ENCODE measurements around the gene WWOX. TPM values are rescaled to one million over a fixed set of nuclear protein-coding genes. Genes with fewer than 3 reads are reported as not detected.

Gene WWOX
- total and polyA plus RNA-seq, 2 donors (not counting 3 experiments of a cell fraction or from before 2014, with no cell fraction given), result 6.2 to 12.5 TPM

- Histone ChIP-seq H3K79me2 (ENCODE audit: control insufficient read depth, insufficient read depth, low read length) (no peaks in the 10 kb centered on the region), H3K9me1 (replicated peaks; ENCODE audit: control insufficient read depth, extremely low read depth, insufficient read depth, low read length) (no peaks in the 10 kb centered on the region), H3K9ac (replicated peaks; ENCODE audit: extremely low read depth, insufficient read depth, low read length) (no peak overlapping the region), H2AFZ (ENCODE audit: low read depth, low read length) (no peak overlapping the region), H3K27ac (ENCODE audit: insufficient read depth, low read depth, low read length) (no peak overlapping the region), H3K27me3 (ENCODE audit: control insufficient read depth in 2 of 2, insufficient read depth in 2 of 2, low read length in 2 of 2) (no peaks in the 10 kb centered on the region), H3K36me3 (ENCODE audit: control insufficient read depth in 2 of 2, extremely low read depth in 1 of 2, insufficient read depth in 2 of 2, low read length in 2 of 2) (no peaks in the 10 kb centered on the region), H3K4me3 (replicated peaks in 1 of 3; ENCODE audit: insufficient read depth in 1 of 3, low read depth in 1 of 3, low read length in 3 of 3) (no peak overlapping the region), H4K20me1 (replicated peaks; ENCODE audit: control insufficient read depth, extremely low read depth, insufficient read depth, low read length) (no peaks in the 10 kb centered on the region), H3K4me1 (ENCODE audit: control insufficient read depth, extremely low read depth, insufficient read depth, low read length) (no peaks in the 10 kb centered on the region), H3K4me2 (ENCODE audit: insufficient read depth, low read length) (no peak overlapping the region), H3K9me3 (replicated peaks; ENCODE audit: control insufficient read depth, insufficient read depth, low read length) (no peaks in the 10 kb centered on the region)
- CTCF ChIA-PET, result no interaction called here
- TF ChIP-seq JUN (IDR thresholded peaks at IDR 0.05; ENCODE audit: borderline replicate concordance, insufficient read depth, insufficient read length, low read depth), result no peak
- TF ChIP-seq, protein P1, sequence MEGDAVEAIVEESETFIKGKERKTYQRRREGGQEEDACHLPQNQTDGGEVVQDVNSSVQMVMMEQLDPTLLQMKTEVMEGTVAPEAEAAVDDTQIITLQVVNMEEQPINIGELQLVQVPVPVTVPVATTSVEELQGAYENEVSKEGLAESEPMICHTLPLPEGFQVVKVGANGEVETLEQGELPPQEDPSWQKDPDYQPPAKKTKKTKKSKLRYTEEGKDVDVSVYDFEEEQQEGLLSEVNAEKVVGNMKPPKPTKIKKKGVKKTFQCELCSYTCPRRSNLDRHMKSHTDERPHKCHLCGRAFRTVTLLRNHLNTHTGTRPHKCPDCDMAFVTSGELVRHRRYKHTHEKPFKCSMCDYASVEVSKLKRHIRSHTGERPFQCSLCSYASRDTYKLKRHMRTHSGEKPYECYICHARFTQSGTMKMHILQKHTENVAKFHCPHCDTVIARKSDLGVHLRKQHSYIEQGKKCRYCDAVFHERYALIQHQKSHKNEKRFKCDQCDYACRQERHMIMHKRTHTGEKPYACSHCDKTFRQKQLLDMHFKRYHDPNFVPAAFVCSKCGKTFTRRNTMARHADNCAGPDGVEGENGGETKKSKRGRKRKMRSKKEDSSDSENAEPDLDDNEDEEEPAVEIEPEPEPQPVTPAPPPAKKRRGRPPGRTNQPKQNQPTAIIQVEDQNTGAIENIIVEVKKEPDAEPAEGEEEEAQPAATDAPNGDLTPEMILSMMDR (IDR thresholded peaks at IDR 0.05; ENCODE audit: extremely low read depth in 1 of 2, insufficient read depth in 1 of 2, low read depth in 1 of 2, low read length in 2 of 2), result no peak
- no peak for TF ChIP-seq FOS (IDR thresholded peaks at IDR 0.05; ENCODE audit: borderline replicate concordance, insufficient read depth, low read length)
- no peak for TF ChIP-seq POLR2AphosphoS5 (IDR thresholded peaks at IDR 0.05; ENCODE audit: insufficient read depth, low read depth, low read length)
- no peak for TF ChIP-seq GATA2 (IDR thresholded peaks at IDR 0.05; ENCODE audit: insufficient read depth, insufficient read length, low read depth, low read length)
- TF ChIP-seq MYC (IDR thresholded peaks at IDR 0.05; ENCODE audit: low read depth, low read length), result no peak
- TF ChIP-seq, protein P2, sequence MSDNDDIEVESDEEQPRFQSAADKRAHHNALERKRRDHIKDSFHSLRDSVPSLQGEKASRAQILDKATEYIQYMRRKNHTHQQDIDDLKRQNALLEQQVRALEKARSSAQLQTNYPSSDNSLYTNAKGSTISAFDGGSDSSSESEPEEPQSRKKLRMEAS (IDR thresholded peaks at IDR 0.05; ENCODE audit: insufficient read depth, insufficient read length), result no peak
- dilution Hi-C loops (cut with MboI; ENCODE audit: extremely low pct_ligation_motif_present, low sequenced_read_pairs), result no loop called here
- BruUV-seq (replicated peaks), result no TSS peak
- FAIRE-seq (no peak), DNase-seq (ENCODE audit: low read depth, low spot score) (no peak)
- intact Hi-C loops (cut with micrococcal nuclease), result no loop called here
- POLR2A ChIA-PET, result no interaction called here
Measured at GRCh38 chr16:78815713-78816112, 716.3 kb downstream of the WWOX start.
